ENCODE measurements around the gene PGA3.
"Not testable (repeated sequence)": the region's sequence is repeated elsewhere in the genome, so short reads cannot be mapped to it uniquely, and the experiment has no call there.

PGA3 gene

GRCh38 chr11:61211327-61211952 lies 8.1 kb downstream of the PGA3 start:
- DNase-seq = not testable (repeated sequence)

GRCh38 chr11:61212202-61212601 lies 8.9 kb downstream of the PGA3 start:
- not testable (repeated sequence) for DNase-seq

GRCh38 chr11:61213711-61214324 lies 10.5 kb downstream of the PGA3 start:
- DNase-seq = not testable (repeated sequence)

DNA sequence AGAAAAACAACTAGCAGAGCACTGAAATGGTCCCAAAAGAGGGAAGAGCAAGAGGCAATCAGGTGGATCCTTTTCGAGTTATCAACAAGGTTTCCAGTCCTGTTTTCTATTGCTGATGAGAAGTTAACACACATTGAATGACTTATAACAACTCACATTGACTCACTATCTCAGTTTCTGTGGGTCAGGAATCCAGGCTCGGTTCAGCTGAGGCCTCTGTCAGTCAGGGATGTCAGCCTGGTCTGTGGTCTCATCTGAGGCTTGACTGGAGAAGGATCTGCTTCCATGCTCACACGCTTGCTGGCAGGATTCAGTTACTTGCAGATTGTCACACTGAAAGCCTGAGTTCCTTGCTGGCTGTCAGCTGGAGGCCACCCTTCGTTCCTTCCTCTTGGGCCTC lies 15.0 kb downstream of the PGA3 start:
- DNase-seq = not testable (repeated sequence)

GRCh38 chr11:61219016-61219415 lies 15.7 kb downstream of the PGA3 start:
- not testable (repeated sequence) for DNase-seq

- not testable (repeated sequence) for DNase-seq
Observed at GRCh38 chr11:61222047-61222446, 18.7 kb downstream of the PGA3 start, which contains the start of gene PGA4. PGA4 (plus strand) TSS chr11:61222347; CDS start chr11:61222401, 54 bp downstream.

DNA sequence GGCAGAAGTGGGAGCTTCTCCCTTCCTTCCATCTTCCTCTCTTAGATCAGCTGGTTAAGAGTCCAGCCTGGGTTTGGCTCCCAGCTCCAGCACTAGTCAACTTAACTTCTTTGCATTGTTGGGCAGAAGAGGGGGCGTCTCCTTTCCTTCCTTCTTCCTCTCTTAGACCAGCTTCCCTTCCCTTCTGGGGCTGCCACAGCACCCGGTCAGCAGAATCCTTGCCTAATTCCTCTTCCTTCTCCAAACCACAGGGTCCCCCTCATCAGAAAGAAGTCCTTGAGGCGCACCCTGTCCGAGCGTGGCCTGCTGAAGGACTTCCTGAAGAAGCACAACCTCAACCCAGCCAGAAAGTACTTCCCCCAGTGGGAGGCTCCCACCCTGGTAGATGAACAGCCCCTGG lies 19.4 kb downstream of the PGA3 start:
- not testable (repeated sequence) for DNase-seq

DNA sequence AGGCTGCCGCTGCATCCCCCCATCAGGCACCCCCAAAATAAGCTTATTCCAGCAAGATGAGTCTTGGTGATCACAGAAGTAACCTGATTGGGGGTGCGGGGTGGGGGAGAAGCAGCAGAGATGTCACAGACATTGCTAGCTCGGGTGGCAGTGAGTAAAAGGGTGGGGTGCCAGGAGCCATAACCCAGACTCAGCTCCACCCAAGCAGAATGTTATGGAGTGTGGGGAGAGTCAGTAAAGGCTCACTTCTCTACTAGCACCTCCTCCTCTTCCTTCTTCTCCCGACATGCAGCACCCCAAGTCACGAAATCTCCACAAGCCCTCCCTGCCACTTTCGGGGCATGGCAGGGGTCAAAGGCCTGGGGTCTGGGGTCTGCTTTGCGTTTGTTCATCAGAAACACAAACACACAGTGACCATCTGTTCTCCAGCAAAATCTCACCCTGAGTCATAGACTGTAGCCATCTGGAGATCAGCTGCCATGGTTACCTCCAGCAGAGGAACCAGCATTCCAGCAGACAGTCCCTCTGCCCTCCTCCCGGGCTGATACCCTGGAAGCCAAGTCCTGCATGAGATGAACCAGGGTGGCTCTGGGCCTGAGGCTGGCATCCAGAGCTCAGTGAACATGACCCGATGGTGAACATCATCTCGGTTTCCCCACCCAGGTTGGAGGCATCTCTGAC lies 23.3 kb downstream of the PGA3 start:
- not testable (repeated sequence) for DNase-seq

DNA sequence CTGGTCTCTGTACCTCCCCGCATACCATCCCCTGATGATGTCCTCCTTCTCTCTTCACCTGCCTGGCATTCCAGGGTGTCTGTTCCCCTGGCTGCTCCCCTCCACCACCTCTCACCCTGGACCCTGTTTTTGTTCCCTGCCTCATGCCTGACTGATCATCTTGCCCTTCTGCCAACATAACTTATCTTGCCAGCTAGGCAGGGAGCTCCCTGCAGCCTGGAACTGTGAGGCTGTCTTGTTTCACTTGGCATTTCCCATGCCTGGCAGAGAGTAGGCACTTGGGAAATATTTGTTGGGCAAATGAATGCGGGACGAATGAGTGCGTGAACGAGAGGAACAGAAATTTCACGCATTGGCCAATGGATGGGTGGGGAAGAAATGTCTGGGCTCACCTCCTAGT lies 26.1 kb downstream of the PGA3 start:
- not testable (repeated sequence) for DNase-seq

DNA sequence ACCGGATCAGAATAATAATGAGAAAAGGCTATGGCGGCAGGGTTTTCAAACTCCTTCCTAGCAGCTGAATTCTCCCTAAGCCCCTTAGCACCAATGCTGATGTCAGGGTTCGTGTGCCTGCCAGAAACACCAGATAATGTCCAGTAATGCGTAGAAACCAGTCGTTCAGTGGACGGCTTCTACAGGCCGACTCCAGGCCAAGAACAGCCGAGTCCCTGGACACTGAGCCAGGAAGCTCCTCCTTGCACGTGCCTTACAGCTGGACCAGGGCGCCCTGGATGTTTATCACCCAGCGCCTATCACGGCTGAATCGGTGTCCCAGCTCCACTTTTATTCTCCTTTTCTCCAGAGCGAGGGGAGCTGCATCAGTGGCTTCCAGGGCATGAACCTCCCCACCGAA lies 27.7 kb downstream of the PGA3 start:
- not testable (repeated sequence) for DNase-seq

DNA sequence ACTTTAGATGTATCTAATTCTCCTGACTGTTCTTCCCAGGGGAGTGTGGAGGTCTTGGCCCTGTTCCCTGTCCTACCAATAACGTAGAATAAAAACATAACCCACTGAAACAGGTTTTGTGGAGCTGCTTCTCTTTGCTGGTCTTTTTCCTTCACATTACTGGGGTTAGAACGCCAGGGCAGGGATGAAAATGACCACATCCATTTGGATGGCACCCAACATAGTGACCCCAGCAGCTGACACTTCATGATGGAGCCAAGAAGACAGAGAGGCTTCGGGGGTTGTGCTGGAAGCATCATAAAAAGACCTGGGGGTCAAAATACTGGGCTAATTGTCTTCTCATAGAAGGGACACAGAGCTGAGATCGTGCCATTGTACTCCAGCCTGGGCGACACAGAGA lies 28.3 kb downstream of the PGA3 start:
- DNase-seq = not testable (repeated sequence)

DNA sequence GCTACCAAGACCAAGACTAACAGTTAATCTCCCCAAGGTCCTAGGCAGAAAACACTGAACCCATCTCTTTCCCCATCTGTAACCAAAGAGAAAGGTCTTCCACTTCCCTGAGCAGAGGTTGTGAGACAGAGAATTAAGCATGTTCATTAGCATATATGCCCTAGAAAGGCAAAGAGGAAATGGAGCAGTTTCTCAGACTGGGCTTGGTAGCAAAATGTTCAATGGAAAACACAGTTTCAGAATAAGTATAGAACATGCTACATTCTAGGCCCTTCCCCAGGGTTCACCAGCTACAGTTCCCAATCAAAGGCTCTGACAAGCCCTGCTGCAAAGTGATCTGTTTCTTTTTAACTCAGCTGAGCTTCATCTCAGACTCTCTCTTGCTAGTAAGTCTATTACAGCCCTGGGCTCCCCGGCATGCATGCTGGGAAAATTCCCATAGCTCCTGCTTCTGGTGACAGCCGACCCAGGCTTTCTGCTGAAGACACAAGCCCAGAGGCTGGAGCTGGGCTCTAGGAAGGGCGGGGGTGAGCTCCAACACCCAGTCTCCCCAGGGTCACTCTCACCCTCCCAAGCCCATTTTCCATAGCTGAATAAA lies 29.3 kb downstream of the PGA3 start:
- not testable (repeated sequence) for DNase-seq

GRCh38 chr11:61237130-61237529 lies 33.8 kb downstream of the PGA3 start:
- DNase-seq = not testable (repeated sequence)

DNA sequence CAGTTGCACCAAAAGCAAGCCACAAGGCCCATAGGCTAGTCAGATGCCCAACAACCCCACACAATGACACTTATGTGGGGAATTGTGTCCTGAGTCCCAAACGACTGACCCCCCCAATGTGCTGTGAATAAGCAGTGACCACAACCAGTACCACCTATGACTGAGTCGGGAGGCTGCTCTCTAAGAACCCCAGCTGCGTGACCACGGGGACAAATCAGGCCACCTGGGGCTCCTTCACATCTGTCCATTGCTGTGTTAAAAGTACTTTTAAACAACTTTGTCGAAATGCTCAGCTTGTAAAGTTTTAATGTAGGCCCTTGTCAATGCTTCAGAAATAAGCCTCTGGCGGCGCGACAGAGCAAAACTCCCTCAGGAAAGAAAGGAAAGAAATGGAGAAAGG lies 37.0 kb downstream of the PGA3 start:
- DNase-seq = not testable (repeated sequence)

GRCh38 chr11:61240875-61241274 lies 37.6 kb downstream of the PGA3 start, which contains the start of gene PGA5:
PGA5 (plus strand) TSS chr11:61241175; CDS start chr11:61241227, 52 bp downstream.
- not testable (repeated sequence) for DNase-seq

GRCh38 chr11:61241526-61241925 lies 38.2 kb downstream of the PGA3 start:
- not testable (repeated sequence) for DNase-seq

- not testable (repeated sequence) for DNase-seq
Observed at GRCh38 chr11:61245284-61245964, 42.1 kb downstream of the PGA3 start.

DNA sequence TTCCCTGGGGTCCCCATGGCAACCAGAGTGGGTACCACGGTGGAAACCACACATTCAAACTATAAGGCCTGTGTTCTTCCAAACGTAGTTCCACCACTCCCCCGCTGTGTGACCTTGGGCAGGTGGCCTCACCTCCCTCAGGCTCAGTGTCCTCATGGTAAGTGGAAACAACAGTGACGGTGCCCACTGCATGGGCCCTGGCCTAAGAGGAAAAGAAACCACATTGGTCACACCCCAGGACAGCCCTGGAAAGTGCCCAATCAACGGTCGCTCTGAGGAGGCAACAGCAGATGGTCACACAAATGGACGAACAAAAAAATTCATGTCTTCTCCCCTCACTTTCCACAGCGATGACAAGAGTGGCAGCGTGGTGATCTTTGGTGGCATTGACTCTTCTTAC lies 44.8 kb downstream of the PGA3 start:
- not testable (repeated sequence) for DNase-seq

DNA sequence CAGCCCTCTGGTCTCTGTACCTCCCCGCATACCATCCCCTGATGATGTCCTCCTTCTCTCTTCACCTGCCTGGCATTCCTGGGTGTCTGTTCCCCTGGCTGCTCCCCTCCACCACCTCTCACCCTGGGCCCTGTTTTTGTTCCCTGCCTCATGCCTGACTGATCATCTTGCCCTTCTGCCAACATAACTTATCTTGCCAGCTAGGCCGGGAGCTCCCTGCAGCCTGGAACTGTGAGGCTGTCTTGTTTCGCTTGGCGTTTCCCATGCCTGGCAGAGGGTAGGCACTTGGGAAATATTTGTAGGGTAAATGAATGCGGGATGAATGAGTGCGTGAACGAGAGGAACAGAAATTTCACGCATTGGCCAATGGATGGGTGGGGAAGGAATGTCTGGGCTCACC lies 45.9 kb downstream of the PGA3 start:
- DNase-seq = not testable (repeated sequence)

GRCh38 chr11:61250796-61251765 lies 47.8 kb downstream of the PGA3 start:
- DNase-seq = not testable (repeated sequence)

DNA sequence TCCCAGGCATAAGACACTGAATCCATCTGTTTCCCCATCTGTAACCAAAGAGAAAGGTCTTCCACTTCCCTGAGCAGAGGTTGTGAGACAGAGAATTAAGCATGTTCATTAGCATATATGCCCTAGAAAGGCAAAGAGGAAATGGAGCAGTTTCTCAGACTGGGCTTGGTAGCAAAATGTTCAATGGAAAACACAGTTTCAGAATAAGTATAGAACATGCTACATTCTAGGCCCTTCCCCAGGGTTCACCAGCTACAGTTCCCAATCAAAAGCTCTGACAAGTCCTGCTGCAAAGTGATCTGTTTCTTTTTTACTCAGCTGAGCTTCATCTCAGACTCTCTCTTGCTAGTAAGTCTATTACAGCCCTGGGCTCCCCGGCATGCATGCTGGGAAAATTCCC lies 49.0 kb downstream of the PGA3 start:
- not testable (repeated sequence) for DNase-seq
